ENCODE data around the gene USP3.

Gene USP3

GRCh38 chr15:63636518-63637061, 132.2 kb downstream of the USP3 start:
- no peak overlapping the region for H3K4me3 Mint-ChIP-seq
- peaks cover 13% of the 10 kb centered on the region for H3K4me1 Mint-ChIP-seq
- no peaks in the 10 kb centered on the region for H3K27me3 Mint-ChIP-seq
- no peaks in the 10 kb centered on the region for H3K9me3 Mint-ChIP-seq
- H3K36me3 Mint-ChIP-seq, result peaks cover 21% of the 10 kb centered on the region
- H3K27ac Mint-ChIP-seq, result peak overlapping the region; percentile 17

GRCh38 chr15:63638839-63639238, 134.4 kb downstream of the USP3 start:
- no peak overlapping the region for H3K4me3 Mint-ChIP-seq
- H3K27ac Mint-ChIP-seq, result peak overlapping the region; percentile 63
- H3K4me1 Mint-ChIP-seq, result peaks cover 13% of the 10 kb centered on the region
- H3K36me3 Mint-ChIP-seq, result peaks cover 12% of the 10 kb centered on the region
- H3K9me3 Mint-ChIP-seq, result no peaks in the 10 kb centered on the region
- no peaks in the 10 kb centered on the region for H3K27me3 Mint-ChIP-seq

- Mint-ChIP-seq H3K9me3 (no peaks in the 10 kb centered on the region), H3K4me3 (no peak overlapping the region), H3K4me1 (peaks cover 13% of the 10 kb centered on the region), H3K27ac (peak overlapping the region; percentile 72), H3K27me3 (no peaks in the 10 kb centered on the region), H3K36me3 (peaks cover 10% of the 10 kb centered on the region)
Observed at GRCh38 chr15:63640146-63640545, 135.8 kb downstream of the USP3 start.

Data from activated naive CD4-positive, alpha-beta T cell treated with anti-CD3 and anti-CD28 coated beads, Interleukin-2, amount 50 U/mL, for 24 hours (primary cell).